Inferior parietal cortex (tissue), 1 donor: ENCODE measurements around the gene TMEM164.

Experiments used
- DNase-seq: peaks from one replicate; pipeline ENCODE4 v3.0.0-alpha.2; 2016; ENCODE audit errors: extremely low spot score

Gene TMEM164

GRCh38 chrX:110081320-110081719 lies 78.4 kb downstream of the TMEM164 start:
- no peak for DNase-seq

- no peak for DNase-seq
Measured at GRCh38 chrX:110081740-110082139, 78.8 kb downstream of the TMEM164 start.

GRCh38 chrX:110082161-110082560 lies 79.2 kb downstream of the TMEM164 start:
- DNase-seq: no peak

GRCh38 chrX:110086162-110086915 lies 83.4 kb downstream of the TMEM164 start:
- no peak for DNase-seq

- no peak for DNase-seq
Measured at GRCh38 chrX:110086916-110087484, 84.1 kb downstream of the TMEM164 start.

- no peak for DNase-seq
Measured at GRCh38 chrX:110087485-110088356, 84.8 kb downstream of the TMEM164 start.

- DNase-seq: no peak
Measured at GRCh38 chrX:110089656-110090403, 86.9 kb downstream of the TMEM164 start.

- DNase-seq: no peak
Measured at GRCh38 chrX:110097920-110098319, 95.0 kb downstream of the TMEM164 start.

GRCh38 chrX:110103344-110103743 lies 100.4 kb downstream of the TMEM164 start:
- no peak for DNase-seq

GRCh38 chrX:110104078-110104477 lies 101.2 kb downstream of the TMEM164 start:
- DNase-seq: no peak

GRCh38 chrX:110108381-110108821 lies 105.5 kb downstream of the TMEM164 start:
- DNase-seq: no peak

GRCh38 chrX:110114260-110114776 lies 111.4 kb downstream of the TMEM164 start:
- DNase-seq: no peak

GRCh38 chrX:110116066-110116980 lies 113.4 kb downstream of the TMEM164 start:
- no peak for DNase-seq

- no peak for DNase-seq
Measured at GRCh38 chrX:110118530-110118929, 115.6 kb downstream of the TMEM164 start.

GRCh38 chrX:110119480-110119879 lies 116.6 kb downstream of the TMEM164 start:
- no peak for DNase-seq

- no peak for DNase-seq
Measured at GRCh38 chrX:110120025-110120424, 117.1 kb downstream of the TMEM164 start.

- DNase-seq: no peak
Measured at GRCh38 chrX:110123331-110123782, 120.4 kb downstream of the TMEM164 start.

- peak; percentile 18 for DNase-seq
Measured at GRCh38 chrX:110125446-110126162, 122.7 kb downstream of the TMEM164 start.

GRCh38 chrX:110131031-110131430 lies 128.1 kb downstream of the TMEM164 start:
- DNase-seq: no peak
